Measurements from ENCODE around the gene PSMB1.

DNA sequence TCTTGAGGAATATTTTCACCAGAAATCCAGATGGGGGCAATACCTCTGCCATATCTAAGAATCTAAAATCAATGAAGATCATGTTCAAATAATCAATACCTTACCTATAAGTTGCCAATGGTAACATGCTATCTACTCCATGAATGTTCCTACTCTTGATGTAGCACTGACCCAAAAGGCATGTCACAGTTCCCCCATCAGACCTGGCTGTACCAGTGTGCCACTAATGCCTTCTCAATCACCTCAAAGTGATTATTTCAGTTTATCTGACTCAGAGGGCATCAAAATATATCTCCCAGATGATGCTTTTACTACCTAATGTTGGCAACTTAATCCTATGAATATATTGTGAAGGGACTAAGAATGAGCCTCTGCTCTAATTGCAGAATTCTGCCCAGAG lies 25.8 kb upstream of the PSMB1 start:
- TF ChIP-seq EZH2 (IDR thresholded peaks at IDR 0.05; ENCODE audit: insufficient read depth, poor library complexity, severe bottlenecking) (no peak), EZH2phosphoT487 (IDR thresholded peaks at IDR 0.05; ENCODE audit: insufficient read depth, low read depth) (no peak)

Measured in GM23248 (cell line).